ENCODE measurements around the gene ABCD1. TPM values are rescaled to one million over a fixed set of nuclear protein-coding genes. Genes with fewer than 3 reads are reported as not detected.

Gene ABCD1
- total and polyA plus RNA-seq, 9 of the 15 experiments (the other 6 are each of a cell fraction or from before 2014, with no cell fraction given) = 0.07 to 6.9 (median 2.2) TPM

GRCh38 chrX:153687121-153688039 is 37.3 kb upstream of the ABCD1 start, which contains the start of gene SLC6A8 (continued):
- TF ChIP-seq ZNF263 (CRISPR knock-in tag; IDR thresholded peaks at IDR 0.05; ENCODE audit: borderline replicate concordance) = peak; percentile 95
- TF ChIP-seq MAZ (CRISPR knock-in tag; conservative IDR thresholded peaks at IDR 0.05 in 1 of 2, IDR thresholded peaks at IDR 0.05 in 1 of 2) = 0 out of 4 replicates have a peak, but pooled peaks have one; percentile 16 to 26
- no peak for TF ChIP-seq PYGO2 (tag; IDR thresholded peaks at IDR 0.05)
- TF ChIP-seq CREM (IDR thresholded peaks at IDR 0.05; ENCODE audit: low read depth) = 0 out of 2 replicates have a peak, but pooled peaks have one; percentile 37
- peak; percentile 64 for TF ChIP-seq CTCFL (IDR thresholded peaks at IDR 0.05; ENCODE audit: borderline replicate concordance, insufficient read depth, low read depth, low read length, poor library complexity, severe bottlenecking)
- no peak for TF ChIP-seq RBM17 (IDR thresholded peaks at IDR 0.05; ENCODE audit: borderline replicate concordance, low read depth, low read length)
- TF ChIP-seq TBP (optimal IDR thresholded peaks at IDR 0.05; ENCODE audit: low read depth, low read length) = peak; percentile 83
- TF ChIP-seq PML (IDR thresholded peaks at IDR 0.05; ENCODE audit: low read length) = peak; percentile 25; the same call in 1 of the 2 replicates
